ENCODE results near the gene SPATC1L. TPM values are rescaled to one million over a fixed set of nuclear protein-coding genes. Genes with fewer than 3 reads are reported as not detected.
"Not testable (repeated sequence)": the region's sequence is repeated elsewhere in the genome, so short reads cannot be mapped to it uniquely, and the experiment has no call there.

The SPATC1L gene
- total RNA-seq, 4 donors from 2014 or later, result 1.3 to 22.0 (median 7.0) TPM

GRCh38 chr21:46202592-46203202 is 18.4 kb upstream of the SPATC1L start:
- 75% methylated on average over 6 of the region's 6 CpGs for WGBS
- Histone ChIP-seq H3K36me3 (peaks cover 41 to 89% (median 72%) of the 10 kb centered on the region in 4 donors), H3K4me1 (peaks cover 0 to 5% (median 0%) of the 10 kb centered on the region in 4 donors), H3K27me3 (no peaks in the 10 kb centered on the region), H3K4me3 (no peak overlapping the region), H3K27ac (replicated peaks in 1 of 4) (no peak overlapping the region), H3K9me3 (no peaks in the 10 kb centered on the region)
- TF ChIP-seq CTCF (IDR thresholded peaks at IDR 0.05) (no peak), POLR2A (IDR thresholded peaks at IDR 0.05; ENCODE audit: low read depth) (no peak), POLR2AphosphoS5 (IDR thresholded peaks at IDR 0.05) (no peak), EP300 (IDR thresholded peaks at IDR 0.05) (no peak)
- no peak for DNase-seq (ENCODE audit: extremely low spot score)
- intact Hi-C loops (cut with DNase I), result no loop called here

- DNase-seq (ENCODE audit: extremely low spot score); H3K9me3 ChIP-seq; H3K27me3 ChIP-seq; intact Hi-C loops (cut with DNase I); H3K27ac ChIP-seq (replicated peaks in 1 of 4); H3K4me1 ChIP-seq; H3K4me3 ChIP-seq: not testable (repeated sequence)
- WGBS, result 82% methylated on average over 2 of the region's 8 CpGs
- peaks cover 39 to 89% (median 72%) of the 10 kb centered on the region in 4 donors for H3K36me3 ChIP-seq
These were observed 16.9 kb upstream of the SPATC1L start for GRCh38 chr21:46200877-46201803.

GRCh38 chr21:46199436-46200373 is 15.4 kb upstream of the SPATC1L start:
- TF ChIP-seq CTCF (IDR thresholded peaks at IDR 0.05) (no peak), POLR2AphosphoS5 (IDR thresholded peaks at IDR 0.05) (no peak), POLR2A (IDR thresholded peaks at IDR 0.05; ENCODE audit: low read depth) (no peak), EP300 (IDR thresholded peaks at IDR 0.05) (no peak)
- peaks cover 41 to 89% (median 72%) of the 10 kb centered on the region in 4 donors for H3K36me3 ChIP-seq
- WGBS, result 78% methylated on average over 13 of the region's 13 CpGs
- H3K27me3 ChIP-seq, result no peaks in the 10 kb centered on the region
- no peak overlapping the region for H3K27ac ChIP-seq (replicated peaks in 1 of 4)
- peaks cover 0 to 5% (median 0%) of the 10 kb centered on the region in 4 donors for H3K4me1 ChIP-seq
- no peak for DNase-seq (ENCODE audit: extremely low spot score)
- H3K9me3 ChIP-seq, result no peaks in the 10 kb centered on the region
- intact Hi-C loops (cut with DNase I), result no loop called here
- H3K4me3 ChIP-seq, result no peak overlapping the region

GRCh38 chr21:46196733-46197132 is 12.5 kb upstream of the SPATC1L start:
- peaks cover 59 to 93% (median 83%) of the 10 kb centered on the region in 4 donors for H3K36me3 ChIP-seq
- TF ChIP-seq POLR2AphosphoS5 (IDR thresholded peaks at IDR 0.05), result no peak
- 89% methylated on average over 19 of the region's 20 CpGs for WGBS
- no peaks in the 10 kb centered on the region for H3K9me3 ChIP-seq
- no peak overlapping the region for H3K4me3 ChIP-seq
- no peak for DNase-seq (ENCODE audit: extremely low spot score)
- H3K27me3 ChIP-seq, result no peaks in the 10 kb centered on the region
- H3K4me1 ChIP-seq, result no peaks in the 10 kb centered on the region
- intact Hi-C loops (cut with DNase I), result no loop called here
- no peak overlapping the region for H3K27ac ChIP-seq (replicated peaks in 1 of 4)

GRCh38 chr21:46195595-46196195 is 11.4 kb upstream of the SPATC1L start:
- Histone ChIP-seq H3K9me3 (no peaks in the 10 kb centered on the region), H3K4me3 (no peak overlapping the region), H3K27me3 (no peaks in the 10 kb centered on the region), H3K4me1 (peaks cover 3 to 9% (median 5%) of the 10 kb centered on the region in 4 donors), H3K36me3 (peaks cover 59 to 97% (median 90%) of the 10 kb centered on the region in 4 donors), H3K27ac (replicated peaks in 1 of 4) (no peak overlapping the region)
- intact Hi-C loops (cut with DNase I), result no loop called here
- no peak for TF ChIP-seq POLR2A (IDR thresholded peaks at IDR 0.05; ENCODE audit: low read depth)
- no peak for TF ChIP-seq CTCF (IDR thresholded peaks at IDR 0.05)
- TF ChIP-seq POLR2AphosphoS5 (IDR thresholded peaks at IDR 0.05), result no peak
- no peak for TF ChIP-seq EP300 (IDR thresholded peaks at IDR 0.05)
- no peak for DNase-seq (ENCODE audit: extremely low spot score)
- 86% methylated on average over 14 of the region's 20 CpGs for WGBS
